Kidney tubule cell (primary cell): Measurements from ENCODE around the gene NCAN.
"Not testable (repeated sequence)": the region's sequence is repeated elsewhere in the genome, so short reads cannot be mapped to it uniquely, and the experiment has no call there.

ENCODE experiments used
- DNase-seq: peaks from one replicate; pipeline ENCODE4 v3.0.0-alpha.2; 2018; ENCODE audit warnings: low spot score

NCAN gene

GRCh38 chr19:19211499-19212420 lies at the start of gene NCAN:
Gene NCAN, plus strand, starts transcription at chr19:19211958. Its CDS starts 4,996 bp downstream, at chr19:19216954.
- no peak for DNase-seq

GRCh38 chr19:19162495-19162894 lies 49.3 kb upstream of the NCAN start:
- DNase-seq: no peak

DNA sequence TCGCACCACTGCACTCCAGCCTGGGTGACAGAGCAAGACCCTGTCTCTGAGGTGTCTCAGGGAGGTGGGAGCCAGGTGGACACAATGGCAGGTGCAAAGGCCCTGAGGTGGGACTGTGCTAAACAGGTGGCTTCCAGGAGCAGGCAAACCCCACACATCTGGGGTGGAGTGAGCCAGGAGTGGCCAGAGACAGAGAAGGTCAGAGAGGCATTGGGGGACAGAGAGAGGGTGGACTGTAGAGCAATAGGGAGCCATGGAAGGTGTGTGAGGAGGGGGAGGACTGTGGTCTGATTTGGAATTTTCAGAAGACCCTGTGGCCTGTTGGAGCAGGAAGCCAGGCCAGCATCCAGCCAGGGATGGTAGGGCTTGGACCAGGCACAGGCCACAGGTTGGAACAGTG lies 46.4 kb upstream of the NCAN start:
- DNase-seq: no peak

GRCh38 chr19:19167612-19168011 lies 44.1 kb upstream of the NCAN start:
- DNase-seq: no peak

- DNase-seq: no peak
These were observed 42.3 kb upstream of the NCAN start for GRCh38 chr19:19169236-19170052.

DNA sequence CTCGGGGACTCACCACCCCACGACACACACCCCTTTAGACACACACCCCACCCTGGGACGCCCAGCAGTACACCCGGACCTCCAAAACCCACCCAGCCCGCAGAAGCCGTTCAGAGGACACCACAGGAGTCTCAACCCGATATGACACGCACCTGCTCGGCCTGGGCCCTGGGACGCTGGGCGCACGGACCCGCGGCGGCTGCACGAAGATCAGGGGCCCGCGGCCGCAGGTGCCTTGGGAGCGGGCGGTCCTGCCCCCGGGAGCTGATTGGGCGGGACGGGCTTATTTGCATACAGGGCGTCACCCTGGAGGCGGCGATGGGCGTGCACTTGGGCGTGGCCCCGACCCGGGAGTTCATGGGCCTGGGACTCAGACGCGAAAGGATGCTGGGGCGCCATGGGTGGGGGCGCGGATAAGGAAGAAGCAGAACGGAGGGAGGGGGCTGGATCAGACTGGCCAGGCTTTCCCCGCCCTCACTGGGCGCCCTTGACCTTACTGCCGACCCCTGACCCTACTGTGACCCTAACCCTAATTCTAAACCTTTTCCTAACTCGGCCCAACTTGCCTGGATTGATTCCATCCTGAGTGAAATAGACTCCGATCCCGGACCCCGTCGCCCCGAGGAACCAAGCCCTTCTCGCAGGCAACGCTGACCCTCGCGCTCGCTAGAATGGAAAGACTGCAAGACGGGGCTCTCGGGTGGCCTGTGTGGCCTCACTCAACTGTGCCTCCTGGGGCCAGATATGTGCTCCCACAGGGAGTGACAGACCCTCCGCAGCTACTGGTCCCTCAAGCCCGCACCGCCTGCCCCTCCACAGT lies 41.5 kb upstream of the NCAN start, which contains the start of gene MEF2B:
Gene MEF2B (minus strand): TSS at position 211 of the 820 bp plus-strand sequence. CDS start 19,528 bp downstream, outside the sequence.
- peak; percentile 73 for DNase-seq

DNA sequence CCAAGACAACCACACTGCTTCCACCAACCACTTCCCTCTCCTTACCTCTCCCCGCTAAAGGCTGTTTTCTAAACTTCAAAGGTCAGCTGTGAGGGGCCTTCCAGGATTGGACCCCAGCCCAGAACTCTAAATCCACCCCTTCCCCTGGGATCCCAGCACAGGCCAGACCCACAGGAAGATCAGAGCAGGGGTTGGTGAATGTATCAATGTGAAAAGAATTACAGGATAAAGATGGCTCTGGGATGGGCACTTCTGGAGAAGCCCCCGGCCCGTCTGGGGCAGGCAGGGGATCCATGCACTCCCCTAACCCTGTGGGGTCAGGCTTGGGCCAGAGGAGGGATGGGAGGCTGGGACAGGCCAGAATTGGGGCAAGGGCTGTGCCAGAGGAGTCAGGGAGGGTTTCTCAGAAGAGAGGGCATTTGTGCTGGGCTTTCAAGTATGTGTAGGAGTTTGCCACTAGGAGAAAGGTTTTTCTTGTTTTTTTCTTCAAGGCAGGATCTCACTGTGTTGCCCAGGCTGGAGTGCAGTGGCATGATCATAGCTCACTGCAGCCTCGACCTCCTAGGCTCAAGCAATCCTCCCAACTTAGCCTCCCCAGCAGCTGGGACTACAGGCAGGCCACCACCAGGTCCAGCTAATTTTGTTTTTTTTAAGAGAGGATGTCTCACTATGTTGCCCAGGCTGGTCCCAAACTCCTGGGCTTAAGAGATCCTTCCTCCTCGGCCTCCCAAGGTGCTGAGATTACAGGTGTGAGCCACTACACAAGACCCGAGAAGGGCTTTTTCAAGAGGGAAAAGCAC lies 40.7 kb upstream of the NCAN start:
- no peak for DNase-seq

DNA sequence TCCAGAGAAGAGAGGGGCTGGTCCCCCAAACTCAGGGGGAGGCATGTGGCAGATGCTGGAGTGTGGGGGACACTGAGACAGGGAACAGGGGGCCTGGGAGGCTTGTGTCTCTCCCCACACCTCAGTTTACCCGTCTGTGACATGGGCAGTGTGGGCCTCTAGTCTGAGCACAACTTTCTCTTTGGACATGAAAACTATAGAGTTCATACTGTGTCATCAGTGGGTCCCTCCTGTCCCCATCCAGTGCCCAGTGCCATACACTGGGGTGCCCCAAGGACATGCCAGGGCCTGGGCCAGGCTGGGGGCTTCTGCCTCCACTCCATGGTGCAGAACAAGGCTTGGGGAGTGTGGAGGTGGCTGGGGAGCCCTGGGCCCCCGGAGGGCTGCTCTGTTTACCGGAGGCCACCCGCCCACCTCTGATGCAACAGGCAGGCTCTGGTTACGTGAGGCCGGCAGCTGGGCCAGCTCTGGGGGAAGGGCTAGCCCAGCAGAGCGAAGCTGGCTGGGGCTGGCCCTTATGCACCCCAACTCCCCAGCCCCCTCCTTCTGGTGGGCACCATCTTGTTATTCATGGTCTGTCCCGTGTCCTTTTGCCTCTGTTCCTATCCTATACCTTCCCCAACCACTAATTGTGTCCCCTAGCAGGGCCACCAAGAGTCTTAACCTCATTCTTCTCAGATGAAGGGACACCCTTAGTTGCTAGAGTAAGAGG lies 39.8 kb upstream of the NCAN start:
- DNase-seq: no peak

DNA sequence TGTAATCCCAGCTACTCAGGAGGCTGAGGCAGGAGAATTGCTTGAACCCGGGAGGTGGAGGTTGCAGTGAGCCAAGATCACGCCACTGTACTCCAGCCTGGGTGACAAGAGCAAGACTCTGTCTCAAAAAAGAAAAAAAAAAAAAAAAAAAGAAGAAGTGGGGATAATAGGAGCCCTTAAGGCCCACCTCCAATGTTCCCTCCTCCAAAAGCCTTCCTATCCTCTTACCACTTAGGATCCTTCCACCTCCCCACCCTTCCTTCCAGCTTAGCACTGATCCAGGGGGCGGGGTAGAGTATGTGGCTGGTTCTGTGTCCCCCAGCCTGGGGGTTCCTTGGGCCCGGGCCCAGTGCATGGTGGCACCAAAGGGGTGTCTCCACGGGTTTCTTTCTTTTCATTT lies 38.5 kb upstream of the NCAN start:
- not testable (repeated sequence) for DNase-seq

DNA sequence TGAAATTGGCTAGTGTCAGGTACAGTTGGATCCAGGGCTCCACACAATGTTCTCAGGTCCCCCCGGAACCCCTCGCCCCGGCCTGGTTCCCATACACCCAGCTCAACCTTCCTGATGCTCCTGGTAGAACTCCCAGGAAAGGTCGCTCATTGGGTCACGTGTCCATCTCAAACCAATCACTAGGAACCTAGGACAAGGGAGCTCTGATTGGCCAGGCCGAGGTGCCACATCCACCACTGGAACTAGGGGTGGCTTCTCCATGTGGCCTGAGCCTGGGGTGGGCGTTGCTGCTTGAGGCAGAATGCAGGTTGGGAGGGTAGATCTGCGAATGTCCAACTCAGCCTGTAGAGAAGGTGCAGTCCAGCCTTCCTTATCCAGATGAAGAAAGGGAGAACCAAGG lies 34.8 kb upstream of the NCAN start:
- no peak for DNase-seq

- no peak for DNase-seq
These were observed 32.0 kb upstream of the NCAN start for GRCh38 chr19:19179548-19180441.

DNA sequence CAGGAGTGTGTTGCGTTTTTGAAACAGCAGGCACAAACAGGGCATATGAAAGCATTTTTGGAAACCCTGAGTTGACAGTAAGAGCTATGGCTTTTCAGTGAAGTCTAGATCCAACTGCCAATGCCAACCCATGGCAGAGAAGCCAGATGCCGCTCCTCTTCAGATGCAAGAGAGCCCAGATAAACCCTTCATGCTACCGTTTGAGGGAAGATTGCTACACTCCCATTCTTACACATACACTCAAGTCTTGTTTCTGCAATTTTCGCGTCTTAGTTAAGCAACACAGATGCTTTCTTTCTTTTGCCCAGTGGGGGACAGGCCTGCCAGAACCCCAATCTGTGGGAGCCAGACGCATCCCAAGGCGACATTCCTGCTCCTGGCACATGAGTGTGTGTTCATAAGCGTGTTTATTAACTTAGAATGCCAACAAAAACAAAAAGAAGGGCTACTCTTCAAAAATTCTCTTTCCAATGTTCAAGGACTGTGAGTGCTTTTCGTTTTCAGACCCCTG lies 30.2 kb upstream of the NCAN start:
- no peak for DNase-seq

DNA sequence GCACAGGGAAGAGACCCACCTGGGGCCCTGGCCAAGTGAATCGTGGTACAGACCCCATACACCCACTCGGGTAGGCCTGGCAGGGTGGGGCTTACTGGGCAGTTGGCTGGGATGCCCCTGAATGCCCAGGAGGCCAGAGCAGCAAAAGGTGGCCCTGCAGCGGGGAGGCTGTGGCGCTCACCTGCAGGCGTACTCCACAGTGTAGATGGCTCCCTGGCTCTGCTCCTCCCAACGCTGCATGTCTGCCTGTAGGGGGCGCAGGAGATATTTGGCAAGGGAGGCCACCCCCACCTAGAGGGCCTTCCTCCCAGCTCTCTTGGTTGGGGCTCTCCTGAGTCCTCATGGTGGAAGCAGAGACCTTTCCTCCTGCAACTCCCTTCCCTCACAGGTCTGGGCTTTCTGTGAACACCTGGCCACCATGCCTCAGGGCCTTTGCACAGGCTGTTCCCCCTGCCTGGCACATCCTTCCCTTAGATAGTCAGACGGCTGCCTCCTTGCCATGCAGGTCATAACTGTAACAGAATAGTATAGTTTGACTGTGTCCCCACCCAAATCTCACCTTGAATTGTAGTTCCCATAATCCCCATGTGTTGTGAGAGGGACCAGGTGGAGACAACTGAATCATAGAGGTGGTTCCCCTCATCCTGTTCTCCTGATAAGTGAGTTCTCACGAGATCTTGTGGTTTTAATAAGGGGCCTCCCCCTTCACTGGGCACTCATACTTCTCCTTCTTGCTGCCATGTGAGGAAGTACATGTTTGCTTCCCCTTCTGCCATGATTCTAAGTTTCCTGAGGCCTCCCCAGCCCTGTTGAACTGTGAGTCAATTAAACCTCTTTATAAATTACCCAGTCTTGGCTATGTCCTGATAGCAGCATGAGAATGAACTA lies 25.7 kb upstream of the NCAN start:
- DNase-seq: peak; percentile 57

GRCh38 chr19:19186742-19187141 lies 25.0 kb upstream of the NCAN start:
- DNase-seq: no peak

DNA sequence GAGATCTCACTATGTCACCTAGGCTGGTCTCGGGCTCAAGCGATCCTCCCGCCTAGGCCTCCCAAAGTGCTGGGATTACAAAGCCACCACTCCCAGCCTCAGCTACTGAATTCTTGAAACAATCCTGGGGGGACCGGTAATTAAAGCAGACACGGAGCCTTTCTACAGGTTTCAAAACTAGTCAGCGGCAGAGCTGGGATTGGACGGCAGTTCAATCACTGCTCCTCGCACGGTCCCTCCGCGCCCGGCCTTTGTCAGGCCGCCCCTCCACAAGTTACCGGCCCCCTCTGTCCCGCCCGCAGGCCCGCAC lies 20.0 kb upstream of the NCAN start:
- no peak for DNase-seq

DNA sequence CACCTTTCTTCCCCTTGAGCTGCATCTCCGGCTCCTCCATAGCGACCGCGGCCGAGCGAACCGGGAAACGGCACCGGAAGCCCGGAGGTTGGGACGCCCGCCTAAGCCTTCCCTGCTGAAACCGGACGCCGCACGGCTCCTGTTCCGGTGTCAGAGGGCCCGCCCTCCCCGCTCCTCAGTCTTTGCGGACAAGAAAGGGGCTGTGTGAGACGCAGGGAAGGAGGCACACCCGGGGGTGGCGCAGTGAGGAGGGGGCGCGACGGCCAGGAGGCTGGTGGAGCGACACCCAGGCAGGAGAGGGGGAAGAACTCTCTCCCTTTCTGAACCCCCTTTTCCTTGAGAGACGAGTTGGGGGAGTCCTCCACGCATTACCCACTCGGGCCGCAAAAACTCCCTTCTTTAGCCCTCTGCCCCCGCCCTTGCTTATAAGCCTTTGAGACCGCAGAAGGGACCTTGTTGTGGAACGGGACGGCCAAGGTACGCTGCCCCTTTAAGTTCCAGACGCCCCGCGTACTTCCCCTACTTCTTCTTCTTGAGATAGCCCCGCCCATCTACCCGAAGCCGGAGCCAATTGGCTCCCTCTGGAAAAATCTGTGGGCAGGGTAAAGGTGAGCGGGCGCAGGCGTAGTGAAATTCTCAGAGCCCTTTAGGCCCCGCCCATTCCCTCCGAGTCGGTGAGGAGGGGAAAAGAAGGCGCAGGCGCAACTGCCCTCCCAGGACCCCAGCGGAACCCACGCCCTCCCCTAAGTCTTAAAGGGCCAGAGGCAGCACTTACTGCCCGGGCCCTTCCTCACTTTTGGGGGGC lies 19.5 kb upstream of the NCAN start, which contains the start of the genes BORCS8 and RFXANK:
Gene BORCS8 (minus strand): TSS at position 75 of the 805 bp plus-strand sequence. CDS start 35 bp downstream, at position 40.
Gene RFXANK (plus strand): TSS at position 181 of the 805 bp plus-strand sequence. CDS start 1,689 bp downstream, outside the sequence.
- DNase-seq: peak; percentile 99

- DNase-seq: no peak
These were observed 18.8 kb upstream of the NCAN start for GRCh38 chr19:19192910-19193423.
